ENCODE measurements around the gene GSN. TPM values are rescaled to one million over a fixed set of nuclear protein-coding genes. Genes with fewer than 3 reads are reported as not detected.

Gene GSN
- total RNA-seq, 4 donors from 2014 or later, result 3,140 to 6,734 (median 4,294) TPM

DNA sequence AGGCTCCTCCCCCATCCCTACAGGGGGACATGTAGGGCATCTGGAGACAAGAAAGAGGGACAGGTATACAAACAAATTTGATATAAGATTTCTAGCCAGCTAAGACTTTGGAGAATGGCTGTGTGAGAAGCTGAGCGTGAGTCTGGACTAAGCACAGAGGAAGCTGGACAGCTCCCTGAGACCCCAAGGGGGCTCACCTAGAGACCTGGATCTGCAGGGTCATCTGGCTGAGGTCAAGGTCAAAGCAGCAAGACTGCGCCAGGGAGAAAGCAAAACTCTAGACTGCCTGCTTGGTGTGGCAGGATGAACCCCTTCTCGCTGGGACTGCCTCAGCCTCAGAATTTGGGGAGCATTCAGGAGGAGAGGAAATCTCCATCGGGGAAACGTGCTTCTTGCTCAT, 8.0 kb upstream of the GSN start:
- TF ChIP-seq, protein P1, sequence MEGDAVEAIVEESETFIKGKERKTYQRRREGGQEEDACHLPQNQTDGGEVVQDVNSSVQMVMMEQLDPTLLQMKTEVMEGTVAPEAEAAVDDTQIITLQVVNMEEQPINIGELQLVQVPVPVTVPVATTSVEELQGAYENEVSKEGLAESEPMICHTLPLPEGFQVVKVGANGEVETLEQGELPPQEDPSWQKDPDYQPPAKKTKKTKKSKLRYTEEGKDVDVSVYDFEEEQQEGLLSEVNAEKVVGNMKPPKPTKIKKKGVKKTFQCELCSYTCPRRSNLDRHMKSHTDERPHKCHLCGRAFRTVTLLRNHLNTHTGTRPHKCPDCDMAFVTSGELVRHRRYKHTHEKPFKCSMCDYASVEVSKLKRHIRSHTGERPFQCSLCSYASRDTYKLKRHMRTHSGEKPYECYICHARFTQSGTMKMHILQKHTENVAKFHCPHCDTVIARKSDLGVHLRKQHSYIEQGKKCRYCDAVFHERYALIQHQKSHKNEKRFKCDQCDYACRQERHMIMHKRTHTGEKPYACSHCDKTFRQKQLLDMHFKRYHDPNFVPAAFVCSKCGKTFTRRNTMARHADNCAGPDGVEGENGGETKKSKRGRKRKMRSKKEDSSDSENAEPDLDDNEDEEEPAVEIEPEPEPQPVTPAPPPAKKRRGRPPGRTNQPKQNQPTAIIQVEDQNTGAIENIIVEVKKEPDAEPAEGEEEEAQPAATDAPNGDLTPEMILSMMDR (IDR thresholded peaks at IDR 0.05), result no peak
- DNase-seq (ENCODE audit: low spot score), result no peak
- no peak for ATAC-seq (ENCODE audit: low FRiP score)

- no peak for DNase-seq (ENCODE audit: low spot score)
- no peak for ATAC-seq (ENCODE audit: low FRiP score)
- TF ChIP-seq, protein P1 (IDR thresholded peaks at IDR 0.05), result no peak
These were observed 7.4 kb upstream of the GSN start for GRCh38 chr9:121260457-121261106.

- DNase-seq (ENCODE audit: low spot score) (no peak), ATAC-seq (ENCODE audit: low FRiP score) (no peak)
- TF ChIP-seq, protein P1 (IDR thresholded peaks at IDR 0.05), result no peak
These were observed 6.9 kb upstream of the GSN start for GRCh38 chr9:121261107-121261460.

DNA sequence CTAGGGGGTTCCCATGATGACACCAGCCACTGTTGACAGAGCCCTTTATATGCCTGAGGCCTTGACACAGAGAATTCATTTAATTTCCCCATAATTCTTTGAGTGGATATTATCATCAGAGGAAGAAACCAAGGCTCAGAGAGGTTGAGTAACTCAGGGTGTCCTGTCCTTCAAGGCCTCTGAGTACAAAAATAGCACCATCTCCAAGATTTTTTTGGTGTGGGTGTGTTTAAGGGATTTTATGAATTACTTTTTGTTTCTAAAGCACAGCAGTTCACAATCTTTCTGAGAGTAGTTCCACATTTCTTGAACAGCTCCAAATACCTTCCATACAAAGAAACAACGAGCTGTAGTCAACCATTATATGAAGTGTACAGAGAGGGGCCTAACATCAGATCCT, 6.2 kb upstream of the GSN start:
- TF ChIP-seq, protein P1 (IDR thresholded peaks at IDR 0.05), result no peak
- DNase-seq (ENCODE audit: low spot score) (no peak), ATAC-seq (ENCODE audit: low FRiP score) (no peak)

DNA sequence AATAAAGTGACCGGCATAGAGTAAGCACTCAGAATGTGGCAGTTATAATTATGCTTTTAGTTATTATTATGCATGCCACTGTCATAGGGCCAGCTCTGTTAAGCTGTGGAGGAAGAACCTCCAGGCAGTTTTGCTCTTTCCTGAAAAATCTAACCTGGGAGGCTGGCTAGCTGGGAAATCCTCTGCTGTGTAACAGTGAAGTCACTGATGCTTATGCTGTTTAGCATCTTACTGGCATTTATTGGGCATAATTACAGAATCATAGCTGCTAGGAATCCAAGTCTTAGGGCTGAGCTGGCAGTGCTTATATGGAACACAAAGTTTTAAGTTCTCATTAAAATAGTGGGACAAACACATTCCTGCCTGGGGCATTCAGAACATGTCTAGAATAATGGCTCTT, 5.5 kb upstream of the GSN start:
- ATAC-seq (ENCODE audit: low FRiP score) (no peak), DNase-seq (ENCODE audit: low spot score) (no peak)
- TF ChIP-seq, protein P1 (IDR thresholded peaks at IDR 0.05), result no peak

DNA sequence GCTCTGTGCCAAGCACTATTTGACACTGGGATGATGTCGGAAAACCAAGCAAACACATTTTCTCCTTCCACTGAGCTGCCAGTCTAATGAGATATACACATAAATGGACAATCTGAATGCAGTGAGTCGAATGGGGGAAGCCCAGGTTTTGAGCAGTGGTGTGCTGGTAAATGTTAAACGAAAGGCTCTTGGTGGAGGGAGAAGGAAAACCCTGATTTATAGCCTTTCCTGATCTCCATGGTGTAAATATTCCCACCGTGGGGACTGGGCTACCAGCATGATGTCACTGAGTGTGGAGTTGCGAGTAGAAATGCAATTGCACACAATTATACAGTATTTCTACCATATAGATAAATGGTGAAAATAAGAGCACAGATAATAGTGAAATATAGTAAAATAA, 5.0 kb upstream of the GSN start:
- TF ChIP-seq, protein P1 (IDR thresholded peaks at IDR 0.05), result no peak
- DNase-seq (ENCODE audit: low spot score) (no peak), ATAC-seq (ENCODE audit: low FRiP score) (no peak)

- ATAC-seq (ENCODE audit: low FRiP score) (no peak), DNase-seq (ENCODE audit: low spot score) (no peak)
- TF ChIP-seq, protein P1 (IDR thresholded peaks at IDR 0.05), result no peak
These were observed 1.6 kb upstream of the GSN start for GRCh38 chr9:121266356-121266755.
